Mucosa of gallbladder (tissue), 1 donor: Measurements from ENCODE around the gene PWP2. TPM values are rescaled to one million over a fixed set of nuclear protein-coding genes. Genes with fewer than 3 reads are reported as not detected.
"Not testable (repeated sequence)": the region's sequence is repeated elsewhere in the genome, so short reads cannot be mapped to it uniquely, and the experiment has no call there.

ENCODE experiments used
- DNase-seq: peaks from one replicate; pipeline ENCODE4 v3.0.0-alpha.2; 2020; ENCODE audit warnings: low spot score
- total RNA-seq: library from RNA; stranded (reverse); gene quantifications from one replicate; pipeline ENCODE4 v1.2.1, GENCODE V29; 2021
- donor health status: DM: no; HTN: no; CAD: no.

Gene PWP2
- total RNA-seq, 1 donor from 2014 or later = 6.2 TPM

GRCh38 chr21:44083631-44084291 is 23.4 kb upstream of the PWP2 start:
- no peak for DNase-seq

DNA sequence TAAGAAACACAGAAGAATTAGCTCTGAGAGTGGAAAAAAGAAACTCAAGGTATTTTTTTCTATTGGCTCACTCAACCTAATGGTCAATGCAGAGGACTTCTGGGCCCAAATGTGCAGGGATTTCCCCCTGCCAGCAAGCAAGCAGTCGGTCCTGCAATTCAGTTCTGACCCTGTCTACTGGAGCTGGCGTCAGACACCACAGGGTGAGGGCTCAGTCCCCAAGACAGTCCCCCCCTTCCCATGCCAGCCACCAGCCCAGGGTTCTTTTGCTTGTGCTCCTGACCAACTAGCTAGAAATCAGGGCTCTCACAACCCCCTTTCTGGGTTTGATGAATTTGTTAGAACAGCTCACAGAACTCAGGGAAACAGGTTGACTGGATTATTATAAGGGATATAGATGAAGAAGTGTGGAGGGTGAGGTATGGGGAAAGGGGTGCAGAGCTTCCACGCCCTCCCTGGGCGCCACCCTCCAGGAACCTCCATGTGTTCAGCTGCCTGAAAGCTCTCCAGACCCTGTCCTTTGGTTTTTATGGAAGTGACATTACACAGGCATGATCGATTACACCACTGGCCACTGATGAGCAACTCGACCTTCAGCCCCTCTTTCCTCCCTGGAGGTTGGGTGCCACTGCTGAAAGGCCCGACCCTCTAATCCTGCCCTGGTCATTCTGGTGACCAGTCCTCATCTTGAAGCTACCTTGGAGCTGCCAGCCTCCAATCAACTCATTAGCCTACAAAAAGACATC is 22.5 kb upstream of the PWP2 start:
- DNase-seq = no peak

DNA sequence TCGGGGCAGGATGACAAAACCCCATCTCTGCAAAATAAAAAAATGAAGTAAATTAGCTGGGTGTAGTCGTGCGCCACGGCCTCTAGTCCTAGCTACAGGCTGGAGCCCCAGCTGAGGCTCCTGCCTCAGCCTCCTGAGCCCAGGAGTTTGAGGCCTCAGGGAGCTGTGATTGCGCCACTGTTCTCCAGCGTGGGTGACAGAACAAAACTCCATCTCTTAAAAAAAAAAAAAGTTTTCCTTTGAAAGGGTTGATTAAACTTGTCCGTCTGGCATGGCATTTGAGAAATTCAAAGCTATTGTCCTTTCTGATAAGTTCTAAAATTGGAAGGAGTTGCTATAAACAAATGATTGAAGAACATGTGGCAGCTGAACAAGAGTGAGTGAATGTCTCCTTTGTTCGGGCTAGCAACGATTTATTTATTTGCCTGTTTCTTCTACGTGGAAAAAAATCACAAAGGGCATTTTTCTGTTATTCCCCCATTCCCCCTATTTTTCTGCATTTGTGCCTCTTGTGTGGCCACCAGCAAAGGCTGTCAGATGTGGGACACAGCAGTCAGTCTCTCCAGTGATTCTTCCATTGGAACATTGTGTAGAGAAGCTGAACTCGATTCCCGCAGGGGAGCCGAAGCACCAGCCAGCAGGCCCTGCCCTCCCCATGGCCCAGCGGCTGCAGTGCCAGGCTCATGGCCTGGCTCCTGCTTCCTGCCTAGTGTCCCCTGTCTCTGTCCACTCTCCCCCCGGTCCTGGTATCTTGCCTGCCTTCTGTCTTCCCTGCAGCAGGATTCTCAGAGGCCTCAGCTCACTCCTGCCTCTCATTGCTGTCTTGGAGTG is 21.5 kb upstream of the PWP2 start:
- DNase-seq = peak; percentile 8

DNA sequence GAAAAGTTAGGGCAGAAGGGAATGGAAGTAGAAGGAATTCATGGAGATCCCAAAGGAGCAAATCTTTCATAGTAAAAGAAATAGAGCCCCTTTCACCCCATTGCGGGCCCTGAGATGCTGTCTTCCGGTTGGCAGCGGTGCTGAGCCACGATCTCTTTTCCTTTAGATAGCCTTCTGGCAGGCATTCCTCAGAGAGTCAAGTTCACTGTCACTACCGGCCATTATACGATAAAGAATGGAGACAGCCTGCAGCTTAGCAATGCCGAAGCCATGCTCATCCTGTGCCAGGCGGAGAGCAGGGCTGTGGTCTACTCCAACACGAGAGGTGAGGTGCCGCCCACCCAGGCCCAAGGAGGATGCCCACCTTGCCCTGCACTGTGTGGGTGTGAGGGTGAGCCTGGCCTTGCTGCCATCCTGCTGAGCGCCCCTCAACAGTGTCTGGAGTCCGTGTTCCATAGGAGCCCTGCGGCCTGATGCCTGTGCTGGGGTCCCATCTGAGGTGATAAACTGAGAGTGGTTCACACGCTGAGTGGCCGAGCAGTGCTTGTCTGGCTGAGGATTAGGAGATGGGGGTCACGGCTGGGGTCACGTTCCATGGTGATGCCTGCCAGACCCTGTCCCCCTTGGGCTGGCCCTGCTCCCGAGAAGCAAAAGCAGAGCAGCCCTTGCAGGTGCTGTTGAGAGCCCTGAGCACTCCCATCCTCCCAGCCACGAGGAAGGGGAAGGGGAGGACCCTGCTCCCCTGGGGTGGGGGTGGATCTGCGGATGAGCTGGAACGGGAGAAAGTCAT is 20.4 kb upstream of the PWP2 start:
- DNase-seq = peak; percentile 9

- DNase-seq = peak; percentile 13
Measured at GRCh38 chr21:44087426-44088400, 19.5 kb upstream of the PWP2 start.

GRCh38 chr21:44088401-44088780 is 18.8 kb upstream of the PWP2 start:
- peak; percentile 50 for DNase-seq

- DNase-seq = peak; percentile 17
Measured at GRCh38 chr21:44089001-44089911, 17.9 kb upstream of the PWP2 start.

GRCh38 chr21:44090325-44090724 is 16.9 kb upstream of the PWP2 start:
- peak; percentile 10 for DNase-seq

- peak; percentile 3 for DNase-seq
Measured at GRCh38 chr21:44092211-44092610, 15.0 kb upstream of the PWP2 start.

GRCh38 chr21:44093761-44094160 is 13.4 kb upstream of the PWP2 start:
- peak; percentile 3 for DNase-seq

- no peak for DNase-seq
Measured at GRCh38 chr21:44094832-44095231, 12.4 kb upstream of the PWP2 start.

- DNase-seq = not testable (repeated sequence)
Measured at GRCh38 chr21:44098507-44098906, 8.7 kb upstream of the PWP2 start.

GRCh38 chr21:44098964-44099363 is 8.2 kb upstream of the PWP2 start:
- not testable (repeated sequence) for DNase-seq

GRCh38 chr21:44107589-44107988 is 390 bp downstream of the PWP2 start:
- not testable (repeated sequence) for DNase-seq

DNA sequence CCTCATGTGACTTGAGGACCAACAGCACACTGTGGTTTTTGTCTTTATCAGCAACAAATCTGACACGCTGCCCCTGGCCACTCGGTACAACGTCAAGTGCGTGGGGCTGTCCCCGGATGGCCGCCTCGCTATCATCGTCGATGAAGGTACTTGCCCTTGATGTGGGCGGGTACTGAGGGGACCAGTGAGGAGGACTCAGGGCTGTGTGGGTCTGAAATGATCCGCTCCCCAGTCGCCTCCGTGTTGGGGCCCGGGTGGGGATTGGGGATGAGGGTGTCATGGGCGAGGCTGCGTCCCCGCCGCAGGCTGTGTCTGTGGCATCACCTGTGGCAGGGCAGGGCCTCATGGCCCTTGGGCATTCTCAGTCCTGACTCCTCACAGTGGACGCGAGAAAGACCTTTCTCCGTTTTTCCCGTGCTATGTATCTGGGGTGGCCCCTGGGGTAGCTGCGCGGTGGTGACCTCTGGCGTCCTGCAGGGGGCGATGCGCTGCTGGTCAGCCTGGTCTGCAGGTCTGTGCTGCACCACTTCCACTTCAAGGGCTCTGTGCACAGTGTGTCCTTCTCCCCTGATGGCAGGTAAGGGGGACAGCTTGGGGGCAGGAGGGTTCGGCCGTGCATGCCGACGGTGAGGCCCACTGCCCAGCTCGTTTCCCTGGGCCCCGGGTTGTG is 6.6 kb downstream of the PWP2 start:
- not testable (repeated sequence) for DNase-seq

DNA sequence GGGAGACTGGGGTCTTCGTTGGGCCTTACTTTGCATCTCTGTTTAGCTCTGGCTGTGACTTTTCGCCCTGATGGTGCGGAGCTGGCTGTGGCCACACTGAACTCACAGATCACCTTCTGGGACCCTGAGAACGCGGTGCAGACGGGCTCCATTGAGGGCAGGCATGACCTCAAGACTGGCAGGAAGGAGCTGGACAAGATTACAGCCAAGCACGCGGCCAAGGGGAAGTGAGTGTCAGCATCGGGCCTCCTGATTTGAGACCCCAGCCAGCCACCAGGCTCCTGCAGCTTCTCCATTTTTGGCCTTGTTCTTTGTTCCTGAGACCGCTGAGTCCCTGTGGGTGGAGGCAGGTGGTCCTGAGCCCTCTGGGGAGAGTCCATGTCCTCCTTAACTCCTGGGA is 14.9 kb downstream of the PWP2 start:
- DNase-seq = not testable (repeated sequence)

GRCh38 chr21:44127827-44128226 is 20.6 kb downstream of the PWP2 start:
- DNase-seq = not testable (repeated sequence)

GRCh38 chr21:44133715-44134057 is 26.5 kb downstream of the PWP2 start:
- not testable (repeated sequence) for DNase-seq

- DNase-seq = not testable (repeated sequence)
Measured at GRCh38 chr21:44134732-44135131, 27.5 kb downstream of the PWP2 start.
